Measurements from ENCODE around the gene TSNAXIP1.

GRCh38 chr16:67847064-67847861, 40.6 kb downstream of the TSNAXIP1 start, which contains the start of gene CENPT:
- TF ChIP-seq POLR2A (IDR thresholded peaks at IDR 0.05; ENCODE audit: low read depth, low read length) (no peak), POU2F2 (IDR thresholded peaks at IDR 0.05; ENCODE audit: low read depth, low read length) (no peak), POLR2AphosphoS5 (IDR thresholded peaks at IDR 0.05; ENCODE audit: low read depth, low read length) (no peak), TAF1 (IDR thresholded peaks at IDR 0.05; ENCODE audit: low read depth, low read length) (no peak; the same call in 1 of the 2 replicates), SPI1 (IDR thresholded peaks at IDR 0.05; ENCODE audit: low read depth, low read length) (no peak)

All from GM12891 (cell line).